HCT116 (cell line): Measurements from ENCODE around the gene RNF208.

ENCODE experiments used
- REST ChIP-seq: IDR thresholded peaks from 2 replicates; pipeline ENCODE4 v1.6.1; 2012; ENCODE audit warnings: low read depth
- TF ChIP-seq, protein P1 (sequence below), 3 experiments: fragments of 200-600 bp in 1 of 3; sonication (generic) in 1 of 3; IDR thresholded peaks in 2 of 3; conservative IDR thresholded peaks in 1 of 3; 2 replicates each; pipeline ENCODE4 v1.5.1; 2012 to 2017; ENCODE audit warnings: low read depth in 2 of 3, low read length in 2 of 3, antibody characterized with exemption in 1 of 3, borderline replicate concordance in 1 of 3, control low read depth in 1 of 3, mild to moderate bottlenecking in 1 of 3, mixed read lengths in 1 of 3, mixed run types in 1 of 3, moderate library complexity in 1 of 3; ENCODE audit not compliant: insufficient read depth in 1 of 3

DNA sequence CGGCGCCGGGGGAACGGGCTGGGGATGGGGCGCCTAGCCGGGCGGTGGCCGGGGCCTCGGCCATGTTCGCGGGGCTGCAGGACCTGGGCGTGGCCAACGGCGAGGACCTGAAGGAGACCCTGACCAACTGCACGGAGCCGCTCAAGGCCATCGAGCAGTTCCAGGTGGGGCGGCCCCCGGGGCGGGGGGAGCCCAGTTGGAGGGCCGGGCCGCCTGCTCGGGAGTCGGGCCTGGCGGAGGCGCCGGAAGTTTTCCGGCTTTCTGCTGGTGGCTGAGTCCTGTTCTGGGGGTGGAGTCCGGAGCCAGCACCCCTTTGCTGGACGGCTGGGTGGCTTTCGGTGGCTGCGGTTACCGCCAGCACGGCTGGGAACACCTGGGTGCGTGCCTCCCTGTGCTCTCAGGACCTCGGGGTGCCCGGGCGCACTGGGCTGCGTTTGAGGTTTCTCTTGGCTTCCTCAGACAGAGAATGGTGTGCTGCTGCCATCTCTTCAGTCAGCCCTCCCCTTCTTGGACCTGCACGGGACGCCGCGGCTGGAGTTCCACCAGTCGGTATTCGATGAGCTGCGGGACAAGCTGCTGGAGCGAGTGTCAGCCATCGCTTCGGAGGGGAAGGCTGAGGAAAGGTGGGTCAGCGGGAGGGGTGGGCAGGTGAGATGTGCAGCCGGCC, 33.5 kb upstream of the RNF208 start:
- TF ChIP-seq, protein P1, sequence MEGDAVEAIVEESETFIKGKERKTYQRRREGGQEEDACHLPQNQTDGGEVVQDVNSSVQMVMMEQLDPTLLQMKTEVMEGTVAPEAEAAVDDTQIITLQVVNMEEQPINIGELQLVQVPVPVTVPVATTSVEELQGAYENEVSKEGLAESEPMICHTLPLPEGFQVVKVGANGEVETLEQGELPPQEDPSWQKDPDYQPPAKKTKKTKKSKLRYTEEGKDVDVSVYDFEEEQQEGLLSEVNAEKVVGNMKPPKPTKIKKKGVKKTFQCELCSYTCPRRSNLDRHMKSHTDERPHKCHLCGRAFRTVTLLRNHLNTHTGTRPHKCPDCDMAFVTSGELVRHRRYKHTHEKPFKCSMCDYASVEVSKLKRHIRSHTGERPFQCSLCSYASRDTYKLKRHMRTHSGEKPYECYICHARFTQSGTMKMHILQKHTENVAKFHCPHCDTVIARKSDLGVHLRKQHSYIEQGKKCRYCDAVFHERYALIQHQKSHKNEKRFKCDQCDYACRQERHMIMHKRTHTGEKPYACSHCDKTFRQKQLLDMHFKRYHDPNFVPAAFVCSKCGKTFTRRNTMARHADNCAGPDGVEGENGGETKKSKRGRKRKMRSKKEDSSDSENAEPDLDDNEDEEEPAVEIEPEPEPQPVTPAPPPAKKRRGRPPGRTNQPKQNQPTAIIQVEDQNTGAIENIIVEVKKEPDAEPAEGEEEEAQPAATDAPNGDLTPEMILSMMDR (IDR thresholded peaks at IDR 0.05 in 2 of 3, conservative IDR thresholded peaks at IDR 0.05 in 1 of 3; ENCODE audit: borderline replicate concordance in 1 of 3, insufficient read depth in 1 of 3, low read depth in 2 of 3, low read length in 2 of 3): no peak
- no peak for TF ChIP-seq REST
